Suprapubic skin (tissue), 4 donors: ENCODE measurements around the gene RABAC1.
"Not testable (repeated sequence)": the region's sequence is repeated elsewhere in the genome, so short reads cannot be mapped to it uniquely, and the experiment has no call there.

Source experiments
- CTCF ChIP-seq, 2 donors: fragments of 200-600 bp in 1 of 2; fragments of 450-650 bp in 1 of 2; sonication (generic) in 1 of 2; IDR thresholded peaks; one replicate each; pipeline ENCODE4 v1.5.1; 2016 to 2019; ENCODE audit warnings: antibody characterized with exemption in 2 of 2, mild to moderate bottlenecking in 1 of 2, moderate library complexity in 1 of 2
- EP300 ChIP-seq: sonication (generic); formaldehyde crosslinking; IDR thresholded peaks from one replicate; pipeline ENCODE4 v1.6.1; 2017; ENCODE audit warnings: antibody characterized with exemption
- POLR2AphosphoS5 ChIP-seq, 3 donors: sonication (generic); formaldehyde crosslinking; IDR thresholded peaks; one replicate each; pipeline ENCODE4 v1.6.1; 2017; ENCODE audit warnings: antibody characterized with exemption in 3 of 3

GRCh38 chr19:41914424-41914834 lies 44.7 kb downstream of the RABAC1 start:
- not testable (repeated sequence) for TF ChIP-seq CTCF (IDR thresholded peaks at IDR 0.05); POLR2AphosphoS5 (IDR thresholded peaks at IDR 0.05); EP300
